ENCODE results near the gene GDPD4. TPM values are rescaled to one million over a fixed set of nuclear protein-coding genes. Genes with fewer than 3 reads are reported as not detected.

The GDPD4 gene, protein sequence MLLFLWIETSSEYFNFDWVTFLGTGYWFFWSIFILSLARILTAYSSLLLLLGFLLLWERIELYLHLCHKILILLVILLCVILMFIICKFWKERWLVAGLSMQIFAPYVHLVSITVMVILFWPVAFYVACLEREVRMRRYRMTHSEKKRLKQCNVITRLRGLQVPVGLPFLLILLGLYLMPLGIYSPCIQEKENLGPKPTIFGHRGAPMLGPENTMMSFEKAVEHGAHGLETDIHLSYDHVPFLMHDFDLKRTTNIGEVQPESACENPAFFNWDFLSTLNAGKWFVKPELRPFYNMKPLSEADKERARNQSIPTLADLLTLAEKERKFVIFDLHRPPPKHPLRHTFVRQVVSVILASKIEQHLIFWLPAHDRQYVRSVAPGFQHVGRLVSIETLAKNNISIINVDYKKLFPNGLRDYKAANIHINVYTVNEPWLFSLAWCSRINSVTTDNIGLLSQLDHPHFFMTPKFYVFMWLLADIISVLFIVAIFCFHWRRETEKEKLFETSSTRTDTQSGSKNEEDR
- not detected for total RNA-seq

- DNase-seq (ENCODE audit: low spot score in 2 of 2), result no peak
- TF ChIP-seq CTCF (IDR thresholded peaks at IDR 0.05), result no peak
- Histone ChIP-seq H3K27me3 (no peaks in the 10 kb centered on the region), H3K4me1 (no peaks in the 10 kb centered on the region), H3K4me3 (no peak within 1 kb of the TSS), H3K27ac (no peak within 1 kb of the TSS), H3K9me3 (no peaks in the 10 kb centered on the region), H3K36me3 (no peaks in the 10 kb centered on the region)
- intact Hi-C loops (cut with DNase I), result no loop called here
These were observed at the start of gene GDPD4 for GRCh38 chr11:77301510-77301909. GDPD4 (minus strand) TSS chr11:77301686; CDS start chr11:77285137, 16,549 bp downstream.

DNA sequence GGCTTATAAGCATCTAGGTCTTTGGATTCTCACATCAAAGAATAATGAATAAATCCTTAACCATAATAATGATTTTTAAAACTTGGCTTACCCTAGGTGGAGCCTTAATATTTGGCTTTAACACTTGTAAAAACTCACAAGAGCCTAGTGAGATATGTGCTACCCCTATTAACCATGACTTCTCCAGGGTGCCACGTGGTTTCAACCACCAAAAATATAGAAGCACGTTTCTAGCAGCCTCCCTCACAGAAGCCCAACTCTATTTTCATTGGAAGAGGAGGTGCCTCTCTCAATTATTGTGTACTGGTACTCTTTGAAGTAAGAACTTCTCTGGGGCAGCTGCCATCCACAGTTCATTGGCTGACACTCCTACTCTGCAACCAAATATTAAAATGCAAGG lies 46.5 kb upstream of the GDPD4 start:
- DNase-seq (ENCODE audit: low spot score in 2 of 2), result no peak
- H3K27ac ChIP-seq, result no peak overlapping the region
- H3K9me3 ChIP-seq, result no peaks in the 10 kb centered on the region
- H3K4me1 ChIP-seq, result no peaks in the 10 kb centered on the region
- H3K36me3 ChIP-seq, result peaks cover 4 to 10% of the 10 kb centered on the region in 2 donors
- H3K27me3 ChIP-seq, result no peaks in the 10 kb centered on the region
- no peak overlapping the region for H3K4me3 ChIP-seq
- no peak for TF ChIP-seq CTCF (IDR thresholded peaks at IDR 0.05)
- intact Hi-C loops (cut with DNase I), result no loop called here

DNA sequence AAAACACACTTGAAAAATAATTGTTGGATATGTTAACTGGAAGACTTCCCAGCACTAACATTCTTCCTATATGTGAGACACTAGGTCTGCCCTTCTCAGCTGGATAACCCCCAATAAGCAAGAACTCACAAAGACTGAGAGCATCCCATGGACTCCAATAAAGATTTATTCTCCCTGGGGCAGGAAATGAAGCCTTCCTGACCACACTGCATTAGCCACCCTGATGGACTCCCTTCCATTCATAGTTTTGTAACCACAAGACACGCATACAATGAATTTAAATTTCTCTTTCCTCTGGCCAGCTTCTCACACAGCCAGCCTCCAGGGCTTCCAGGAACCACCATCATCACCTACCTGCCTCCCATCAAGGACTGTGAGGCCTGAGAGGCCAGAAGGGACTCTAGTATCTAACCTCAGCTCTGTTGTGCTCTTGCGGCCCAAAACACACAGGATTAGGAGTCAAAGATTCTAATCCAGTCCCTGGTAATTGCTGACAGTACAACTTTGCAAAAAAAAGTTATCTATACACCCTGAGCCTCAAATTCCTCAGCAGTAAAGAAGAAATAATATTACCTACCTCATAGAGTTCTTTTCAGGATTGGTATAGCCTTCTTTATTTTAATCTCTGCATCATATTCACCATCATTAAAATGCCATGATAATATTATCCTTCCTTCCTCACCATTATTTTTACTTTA lies 45.6 kb upstream of the GDPD4 start:
- Histone ChIP-seq H3K27me3 (no peaks in the 10 kb centered on the region), H3K4me1 (no peaks in the 10 kb centered on the region), H3K4me3 (no peak overlapping the region), H3K9me3 (no peaks in the 10 kb centered on the region), H3K27ac (no peak overlapping the region), H3K36me3 (peaks cover 4 to 10% of the 10 kb centered on the region in 2 donors)
- DNase-seq (ENCODE audit: low spot score in 2 of 2), result no peak
- intact Hi-C loops (cut with DNase I), result no loop called here
- TF ChIP-seq CTCF (IDR thresholded peaks at IDR 0.05), result no peak

- intact Hi-C loops (cut with DNase I), result no loop called here
- DNase-seq (ENCODE audit: low spot score in 2 of 2), result no peak
- H3K4me3 ChIP-seq, result no peak overlapping the region
- H3K36me3 ChIP-seq, result peaks cover 5 to 15% of the 10 kb centered on the region in 2 donors
- H3K9me3 ChIP-seq, result no peaks in the 10 kb centered on the region
- H3K27ac ChIP-seq, result no peak overlapping the region
- H3K4me1 ChIP-seq, result no peaks in the 10 kb centered on the region
- no peaks in the 10 kb centered on the region for H3K27me3 ChIP-seq
- TF ChIP-seq CTCF (IDR thresholded peaks at IDR 0.05), result no peak
These were observed 44.1 kb upstream of the GDPD4 start for GRCh38 chr11:77345621-77346020.

DNA sequence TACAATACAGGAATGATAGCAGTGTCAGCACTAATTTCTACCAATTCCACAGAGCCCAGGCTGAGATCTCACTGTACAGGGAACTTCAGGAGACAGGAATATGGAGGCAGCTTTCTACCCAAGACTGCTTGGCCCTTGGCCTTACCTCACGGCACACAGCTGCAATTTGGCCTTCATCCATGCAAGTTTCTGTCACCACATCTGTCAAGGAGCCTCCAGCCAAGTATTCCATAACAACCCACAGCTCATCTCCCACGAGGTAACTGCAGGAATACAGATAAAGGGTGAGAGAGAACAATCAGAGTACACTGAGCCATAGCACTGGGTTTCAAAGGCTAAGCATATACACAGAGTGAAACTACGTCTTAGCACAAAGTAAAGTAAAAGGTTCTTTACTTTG lies 39.0 kb upstream of the GDPD4 start:
- H3K27ac ChIP-seq, result no peak overlapping the region
- DNase-seq (ENCODE audit: low spot score in 2 of 2), result no peak
- no peak for TF ChIP-seq CTCF (IDR thresholded peaks at IDR 0.05)
- no peaks in the 10 kb centered on the region for H3K9me3 ChIP-seq
- H3K36me3 ChIP-seq, result peaks cover 17 to 38% of the 10 kb centered on the region in 2 donors
- H3K4me3 ChIP-seq, result no peak overlapping the region
- no peaks in the 10 kb centered on the region for H3K27me3 ChIP-seq
- intact Hi-C loops (cut with DNase I), result no loop called here
- no peaks in the 10 kb centered on the region for H3K4me1 ChIP-seq

Data from ascending aorta (tissue), 2 donors.